Glutamatergic neuron (in vitro differentiated cells): ENCODE measurements around the gene PTPRE. TPM values are rescaled to one million over a fixed set of nuclear protein-coding genes. Genes with fewer than 3 reads are reported as not detected.

Experiments
- DNase-seq: peaks from one replicate; pipeline ENCODE4 v3.0.0; 2022
- H3K27ac Mint-ChIP-seq: one replicate; pipeline ENCODE4 v1.8.0; 2020; ENCODE audit warnings: mild to moderate bottlenecking, mixed read lengths, inconsistent platforms; ENCODE audit not compliant: unreplicated experiment
- H3K27me3 Mint-ChIP-seq: one replicate; pipeline ENCODE4 v1.8.0; 2020; ENCODE audit warnings: mild to moderate bottlenecking, moderate library complexity, mixed read lengths, inconsistent platforms; ENCODE audit not compliant: unreplicated experiment
- H3K36me3 Mint-ChIP-seq: one replicate; pipeline ENCODE4 v1.8.0; 2020; ENCODE audit warnings: mild to moderate bottlenecking, mixed read lengths, inconsistent platforms; ENCODE audit not compliant: unreplicated experiment
- H3K4me1 Mint-ChIP-seq: one replicate; pipeline ENCODE4 v1.8.0; 2020; ENCODE audit warnings: mild to moderate bottlenecking, low read depth, mixed read lengths, inconsistent platforms; ENCODE audit not compliant: unreplicated experiment
- H3K4me3 Mint-ChIP-seq: one replicate; pipeline ENCODE4 v1.8.0; 2020; ENCODE audit warnings: mild to moderate bottlenecking, mixed read lengths, inconsistent platforms; ENCODE audit not compliant: unreplicated experiment
- H3K9me3 Mint-ChIP-seq: one replicate; pipeline ENCODE4 v1.8.0; 2020; ENCODE audit warnings: mild to moderate bottlenecking, moderate library complexity, mixed read lengths, inconsistent platforms; ENCODE audit not compliant: unreplicated experiment
- total RNA-seq: library from RNA; stranded (reverse); fragmentation: NEBNext Ultra II Directional; extraction: Animal tissue kit (Norgen Biotek cat#: 25700); gene quantifications from one replicate; pipeline ENCODE4 v1.2.1, GENCODE V29; 2021; ENCODE audit not compliant: unreplicated experiment
- TF ChIP-seq, protein P1 (sequence below): fragments of 200-600 bp; sonication (generic); IDR thresholded peaks from one replicate; pipeline ENCODE4 v1.5.0; 2021; ENCODE audit not compliant: partially characterized antibody, unreplicated experiment

The PTPRE gene
- total RNA-seq, 1 donor from 2014 or later: 2.6 TPM

DNA sequence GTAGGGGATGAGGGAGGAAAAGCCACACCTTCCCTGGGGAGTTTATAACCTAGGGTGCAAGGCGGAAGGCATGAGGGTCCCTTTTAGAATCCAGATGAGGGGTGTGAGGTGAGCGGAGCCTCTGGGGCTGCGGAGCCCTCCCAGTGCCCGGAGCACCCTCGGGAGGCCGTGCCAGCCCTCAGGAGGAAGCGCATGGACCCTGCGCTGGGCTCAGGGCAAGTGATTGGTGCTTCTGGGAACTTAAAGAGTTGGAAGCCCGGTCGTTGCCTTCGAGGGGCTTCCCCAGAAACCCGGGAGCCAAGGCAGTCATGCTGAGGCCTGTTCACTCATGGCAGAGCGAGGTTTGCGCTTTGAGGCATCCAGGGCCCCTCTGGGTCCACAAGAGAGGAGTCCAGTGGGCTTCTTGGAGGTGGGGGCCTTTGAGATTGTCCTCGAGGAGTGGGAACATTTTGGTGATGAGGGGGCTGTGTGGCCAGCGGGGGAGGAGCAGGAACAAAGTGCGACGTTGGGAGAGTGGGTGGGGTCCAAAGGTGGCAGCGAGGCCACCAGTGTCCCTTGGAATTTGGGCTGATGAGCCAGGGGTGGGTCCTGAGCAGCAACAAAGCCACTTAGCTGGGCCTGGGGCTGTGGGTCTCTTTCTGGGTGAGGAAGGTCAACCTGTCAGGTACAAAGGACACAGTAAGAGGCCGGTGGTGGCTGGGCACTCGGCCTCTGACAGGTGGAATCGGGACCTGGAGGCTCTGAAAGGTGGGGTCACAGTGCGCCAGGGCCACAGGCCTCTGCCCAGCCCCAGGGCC is 139.5 kb downstream of the PTPRE start:
- Mint-ChIP-seq H3K4me3 (no peak overlapping the region), H3K4me1 (no peaks in the 10 kb centered on the region), H3K9me3 (no peaks in the 10 kb centered on the region), H3K27ac (no peak overlapping the region), H3K27me3 (peaks cover 2% of the 10 kb centered on the region), H3K36me3 (no peaks in the 10 kb centered on the region)
- no peak for DNase-seq
- TF ChIP-seq, protein P1, sequence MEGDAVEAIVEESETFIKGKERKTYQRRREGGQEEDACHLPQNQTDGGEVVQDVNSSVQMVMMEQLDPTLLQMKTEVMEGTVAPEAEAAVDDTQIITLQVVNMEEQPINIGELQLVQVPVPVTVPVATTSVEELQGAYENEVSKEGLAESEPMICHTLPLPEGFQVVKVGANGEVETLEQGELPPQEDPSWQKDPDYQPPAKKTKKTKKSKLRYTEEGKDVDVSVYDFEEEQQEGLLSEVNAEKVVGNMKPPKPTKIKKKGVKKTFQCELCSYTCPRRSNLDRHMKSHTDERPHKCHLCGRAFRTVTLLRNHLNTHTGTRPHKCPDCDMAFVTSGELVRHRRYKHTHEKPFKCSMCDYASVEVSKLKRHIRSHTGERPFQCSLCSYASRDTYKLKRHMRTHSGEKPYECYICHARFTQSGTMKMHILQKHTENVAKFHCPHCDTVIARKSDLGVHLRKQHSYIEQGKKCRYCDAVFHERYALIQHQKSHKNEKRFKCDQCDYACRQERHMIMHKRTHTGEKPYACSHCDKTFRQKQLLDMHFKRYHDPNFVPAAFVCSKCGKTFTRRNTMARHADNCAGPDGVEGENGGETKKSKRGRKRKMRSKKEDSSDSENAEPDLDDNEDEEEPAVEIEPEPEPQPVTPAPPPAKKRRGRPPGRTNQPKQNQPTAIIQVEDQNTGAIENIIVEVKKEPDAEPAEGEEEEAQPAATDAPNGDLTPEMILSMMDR: no peak

DNA sequence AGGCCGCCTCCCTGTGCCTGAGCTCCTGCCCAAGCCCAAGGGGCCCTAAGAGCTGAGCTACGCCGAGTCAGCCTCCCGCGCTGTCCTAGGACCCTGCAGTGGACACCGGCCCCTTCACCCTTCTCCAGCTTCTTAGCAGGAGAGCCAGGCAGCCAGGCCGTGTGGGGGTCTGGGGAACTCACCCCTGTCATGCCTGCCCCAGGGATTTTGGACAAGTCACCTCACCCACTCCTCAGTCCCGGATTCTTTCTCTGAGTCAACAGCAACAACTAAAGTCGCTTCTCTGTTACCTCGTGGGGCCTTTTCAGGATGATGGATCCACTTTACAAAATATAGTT is 140.0 kb downstream of the PTPRE start:
- no peak overlapping the region for H3K4me3 Mint-ChIP-seq
- no peak for DNase-seq
- H3K27me3 Mint-ChIP-seq: peaks cover 2% of the 10 kb centered on the region
- H3K9me3 Mint-ChIP-seq: no peaks in the 10 kb centered on the region
- TF ChIP-seq, protein P1: no peak
- no peaks in the 10 kb centered on the region for H3K36me3 Mint-ChIP-seq
- H3K27ac Mint-ChIP-seq: no peak overlapping the region
- no peaks in the 10 kb centered on the region for H3K4me1 Mint-ChIP-seq

DNA sequence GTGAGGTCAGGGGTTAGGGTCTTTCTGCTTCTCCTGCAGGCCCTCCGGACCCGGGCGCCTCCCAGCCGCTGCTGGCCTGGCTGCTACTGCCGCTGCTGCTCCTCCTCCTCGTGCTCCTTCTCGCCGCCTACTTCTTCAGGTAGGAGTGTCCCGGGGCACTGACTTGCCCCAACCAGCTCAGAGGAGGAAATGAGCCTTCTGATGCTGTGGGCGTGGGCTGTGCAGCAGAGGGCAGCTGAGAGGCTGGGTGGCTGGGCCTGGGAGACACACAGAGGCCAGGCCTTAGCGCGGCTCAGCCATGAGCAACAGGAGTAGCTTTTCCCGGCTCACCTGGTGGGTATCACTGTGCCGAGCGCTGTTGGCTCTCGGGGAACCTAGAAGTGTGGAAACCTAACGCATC is 140.4 kb downstream of the PTPRE start:
- no peak overlapping the region for H3K27ac Mint-ChIP-seq
- TF ChIP-seq, protein P1: no peak
- H3K9me3 Mint-ChIP-seq: no peaks in the 10 kb centered on the region
- H3K4me1 Mint-ChIP-seq: no peaks in the 10 kb centered on the region
- H3K4me3 Mint-ChIP-seq: no peak overlapping the region
- H3K27me3 Mint-ChIP-seq: peaks cover 2% of the 10 kb centered on the region
- H3K36me3 Mint-ChIP-seq: no peaks in the 10 kb centered on the region
- no peak for DNase-seq

DNA sequence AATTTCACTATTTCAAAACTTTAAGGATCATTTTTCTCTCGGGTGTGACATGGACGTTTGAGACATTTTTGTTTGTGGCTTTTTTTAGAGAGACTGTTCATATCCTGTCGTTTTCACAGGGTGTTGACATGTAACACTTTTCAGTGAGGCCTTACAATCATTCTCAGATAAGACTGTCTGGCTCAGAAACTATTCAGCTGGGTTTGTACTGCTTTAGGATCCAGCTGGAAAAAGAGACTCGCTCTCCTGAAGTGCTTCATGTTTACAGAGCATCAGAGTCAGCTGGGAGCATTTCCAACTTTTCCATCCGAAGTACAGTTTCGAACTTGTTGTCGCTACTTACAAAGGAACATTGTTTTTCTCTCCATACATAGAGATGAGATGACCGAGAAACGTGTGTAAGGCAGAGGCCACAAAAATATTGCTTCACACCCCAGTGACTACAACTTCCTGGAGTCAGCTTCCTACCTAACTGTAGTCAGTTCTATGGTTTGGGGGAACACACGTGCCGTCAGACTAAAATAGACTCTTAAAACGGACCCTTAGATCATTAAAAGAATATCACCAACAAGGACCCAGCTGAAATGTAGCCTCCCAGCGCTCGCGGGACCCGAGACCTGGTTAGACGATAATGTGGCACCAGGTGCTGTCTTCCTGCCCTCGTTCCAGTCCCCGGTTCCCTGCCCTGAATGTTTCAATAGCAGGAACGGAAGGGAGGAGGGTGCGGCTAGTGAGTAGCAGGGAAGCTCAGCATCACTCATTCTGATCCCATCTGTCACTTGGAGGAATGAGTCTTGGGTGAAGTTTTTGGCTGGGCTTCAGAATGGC is 141.3 kb downstream of the PTPRE start:
- TF ChIP-seq, protein P1: no peak
- Mint-ChIP-seq H3K36me3 (no peaks in the 10 kb centered on the region), H3K27me3 (peaks cover 2% of the 10 kb centered on the region), H3K4me1 (no peaks in the 10 kb centered on the region), H3K4me3 (no peak overlapping the region), H3K9me3 (no peaks in the 10 kb centered on the region), H3K27ac (no peak overlapping the region)
- no peak for DNase-seq

DNA sequence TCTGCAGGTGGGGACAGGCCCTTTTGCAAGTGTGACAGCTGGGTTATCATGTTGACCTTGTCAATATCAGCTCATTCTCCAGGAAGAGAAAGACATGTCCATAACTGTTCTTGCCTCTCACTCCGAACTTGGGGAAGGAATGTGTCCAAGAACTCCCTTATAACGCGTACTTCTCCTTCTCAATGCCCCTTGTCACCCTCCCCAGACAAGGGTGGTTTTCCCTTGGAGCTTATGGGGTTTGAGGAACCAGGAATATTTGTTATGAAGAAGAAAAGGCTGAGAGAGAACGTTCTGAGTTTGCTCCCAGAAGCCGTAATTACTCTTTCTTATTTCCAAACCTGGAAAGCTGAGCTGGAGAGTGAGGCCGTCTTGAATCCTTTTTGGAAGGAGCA is 141.9 kb downstream of the PTPRE start:
- TF ChIP-seq, protein P1: no peak
- Mint-ChIP-seq H3K36me3 (no peaks in the 10 kb centered on the region), H3K27me3 (peaks cover 2% of the 10 kb centered on the region), H3K4me1 (no peaks in the 10 kb centered on the region), H3K27ac (no peak overlapping the region), H3K9me3 (no peaks in the 10 kb centered on the region), H3K4me3 (no peak overlapping the region)
- no peak for DNase-seq
